Spleen (tissue), 11 donors: ENCODE data around the gene MFN1. TPM values are rescaled to one million over a fixed set of nuclear protein-coding genes. Genes with fewer than 3 reads are reported as not detected.

Source experiments
- DNase-seq: peaks from one replicate; pipeline ENCODE4 v3.0.0-alpha.2; 2020
- H3K27ac ChIP-seq, 8 donors: fragments of 200-600 bp; sonication (generic) in 7 of 8; 1 replicate in 4 of 8; 2 replicates in 4 of 8; pipeline versions ENCODE4 v1.5.0 to v1.8.0; 2016 to 2021; ENCODE audit warnings: inconsistent platforms in 4 of 8, mild to moderate bottlenecking in 4 of 8, moderate library complexity in 1 of 8
- H3K27me3 ChIP-seq, 7 donors: fragments of 200-600 bp; sonication (generic) in 6 of 7; replicated peaks in 1 of 7; 1 replicate in 4 of 7; 2 replicates in 3 of 7; pipeline versions ENCODE4 v1.5.0 to v1.8.0; 2016 to 2021; ENCODE audit warnings: inconsistent platforms in 3 of 7, mild to moderate bottlenecking in 1 of 7
- H3K36me3 ChIP-seq, 6 donors: fragments of 200-600 bp; sonication (generic) in 5 of 6; 1 replicate in 4 of 6; 2 replicates in 2 of 6; pipeline versions ENCODE4 v1.5.0 to v1.8.0; 2016 to 2021; ENCODE audit warnings: inconsistent platforms in 2 of 6
- H3K4me1 ChIP-seq, 6 donors: fragments of 200-600 bp; sonication (generic) in 5 of 6; 1 replicate in 3 of 6; 2 replicates in 3 of 6; pipeline versions ENCODE4 v1.5.0 to v1.8.0; 2016 to 2021; ENCODE audit warnings: inconsistent platforms in 3 of 6
- H3K4me3 ChIP-seq, 8 donors: fragments of 200-600 bp; sonication (generic) in 7 of 8; 1 replicate in 4 of 8; 2 replicates in 4 of 8; pipeline versions ENCODE4 v1.5.0 to v1.8.0; 2016 to 2021; ENCODE audit warnings: inconsistent platforms in 4 of 8, mild to moderate bottlenecking in 4 of 8, moderate library complexity in 2 of 8
- H3K9me3 ChIP-seq, 8 donors: fragments of 200-600 bp; sonication (generic) in 7 of 8; 1 replicate in 4 of 8; 2 replicates in 4 of 8; pipeline versions ENCODE4 v1.5.0 to v1.8.0; 2016 to 2021; ENCODE audit warnings: inconsistent platforms in 4 of 8
- CTCF ChIP-seq, 11 experiments: fragments of 200-600 bp in 7 of 11; fragments of 450-650 bp in 4 of 11; sonication (generic) in 4 of 11; IDR thresholded peaks in 8 of 11; conservative IDR thresholded peaks in 3 of 11; 1 replicate in 7 of 11; 2 replicates in 4 of 11; pipeline versions ENCODE4 v1.4.0 to v1.8.0; 2016 to 2021; ENCODE audit warnings: antibody characterized with exemption in 11 of 11, inconsistent platforms in 4 of 11, mild to moderate bottlenecking in 1 of 11
- POLR2A ChIP-seq, 3 donors: fragments of 450-650 bp; IDR thresholded peaks; one replicate each; pipeline ENCODE4 v1.5.1; 2017; ENCODE audit warnings: antibody characterized with exemption in 3 of 3, mild to moderate bottlenecking in 1 of 3
- POLR2AphosphoS5 ChIP-seq, 3 donors: sonication (generic); formaldehyde crosslinking; IDR thresholded peaks; one replicate each; pipeline ENCODE4 v1.5.1; 2017; ENCODE audit warnings: antibody characterized with exemption in 3 of 3
- WGBS, 5 donors: extraction: QIAGEN DNeasy Blood & Tissue Kit in 3 of 5; methylation state at CpG; one replicate each; pipeline versions ENCODE4 v1.1.5 to v1.1.7; 2013 to 2018; 5-methylcytosine and 5-hydroxymethylcytosine counted together
- intact Hi-C: fragments of 100-400 bp; cut with DNase I; formaldehyde crosslinking; loops from one replicate; pipeline ENCODE4 v1.15.0; 2023; ENCODE audit warnings: low total_unique reads
- polyA plus RNA-seq, 3 donors: library from polyadenylated mRNA; stranded (reverse); fragments of 200-250 nt; gene quantifications; one replicate each; pipeline ENCODE4 v1.2.1, GENCODE V29; 2013
- total RNA-seq, 7 donors: library from RNA; depleted of rRNA in 3 of 7; stranded (reverse); fragments of >200 nt in 3 of 7; fragmentation: NEBNext Ultra II Directional in 4 of 7; extraction: Animal tissue kit (Norgen Biotek cat#: 25700) in 4 of 7; gene quantifications; one replicate each; pipeline versions ENCODE4 v1.1.0 to v1.2.1, GENCODE V29; 2016 to 2021
- donor health status: healthy with polysubstance abuse.
- donor health status: DM: no; HTN: no; CAD: no; lungs with moderate emphysema.
- donor health status: DM: no; HTN: no; CAD: no.
- donor health status: Bipolar disorder and iron deficiency.
- donor health status: healthy.
- donor health status: DM: no; HTN: no; CAD: no.
- donor health status: DM: yes; HTN: yes; CAD: no.

MFN1 gene
- total and polyA plus RNA-seq, 10 donors: 19.0 to 74.4 (median 54.3) TPM

DNA sequence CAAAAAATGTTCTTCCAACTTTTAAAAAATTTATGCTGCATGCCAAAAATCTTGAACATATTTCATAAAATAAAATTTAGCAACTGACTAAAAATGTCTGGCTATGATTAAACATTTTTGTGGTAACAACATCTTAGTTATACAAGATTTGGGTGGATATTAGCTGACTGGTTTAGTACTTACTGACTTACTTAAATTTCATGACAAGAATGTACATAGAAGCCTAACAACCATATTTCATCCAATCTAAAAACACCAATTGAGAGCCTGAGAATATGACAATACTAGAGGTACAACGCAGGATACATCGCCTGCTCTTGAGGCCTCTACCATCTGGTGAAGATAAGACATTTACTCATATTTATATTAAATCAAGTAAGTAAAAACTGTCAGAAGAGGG lies 69.2 kb downstream of the MFN1 start:
- Histone ChIP-seq H3K27me3 (no peaks in the 10 kb centered on the region), H3K27ac (no peak overlapping the region), H3K4me1 (peaks cover 0 to 1% (median 0%) of the 10 kb centered on the region in 6 donors), H3K4me3 (no peak overlapping the region), H3K9me3 (no peaks in the 10 kb centered on the region), H3K36me3 (peaks cover 0 to 82% (median 25%) of the 10 kb centered on the region in 6 donors)
- no peak for DNase-seq
- TF ChIP-seq POLR2A (IDR thresholded peaks at IDR 0.05): no peak
- no peak for TF ChIP-seq CTCF (IDR thresholded peaks at IDR 0.05 in 8 of 11, conservative IDR thresholded peaks at IDR 0.05 in 3 of 11)
- no peak for TF ChIP-seq POLR2AphosphoS5 (IDR thresholded peaks at IDR 0.05)
- 86 to 100% (median 98%) methylated on average over 2 of the region's 2 CpGs for WGBS, 5 donors
- intact Hi-C loops: no loop called here

- no peaks in the 10 kb centered on the region for H3K9me3 ChIP-seq
- H3K36me3 ChIP-seq: peaks cover 0 to 80% (median 16%) of the 10 kb centered on the region in 6 donors
- intact Hi-C loops: no loop called here
- no peak overlapping the region for H3K4me3 ChIP-seq
- peaks cover 0 to 5% (median 0%) of the 10 kb centered on the region in 6 donors for H3K4me1 ChIP-seq
- H3K27me3 ChIP-seq: no peaks in the 10 kb centered on the region
- TF ChIP-seq POLR2A (IDR thresholded peaks at IDR 0.05) (no peak), POLR2AphosphoS5 (IDR thresholded peaks at IDR 0.05) (peak in 1 of 3 donors; percentile 10)
- H3K27ac ChIP-seq: no peak overlapping the region
- 82 to 91% (median 87%) methylated on average over 3 of the region's 3 CpGs for WGBS, 5 donors
- DNase-seq: no peak
Observed at GRCh38 chr3:179418610-179419009, 71.1 kb downstream of the MFN1 start.

- Histone ChIP-seq H3K36me3 (peaks cover 0 to 84% (median 24%) of the 10 kb centered on the region in 6 donors), H3K27ac (no peak overlapping the region), H3K27me3 (no peaks in the 10 kb centered on the region), H3K9me3 (no peaks in the 10 kb centered on the region), H3K4me3 (no peak overlapping the region), H3K4me1 (peaks cover 0 to 5% (median 0%) of the 10 kb centered on the region in 6 donors)
- intact Hi-C loops: no loop called here
- DNase-seq: no peak
- WGBS, 5 donors: 58 to 71% (median 69%) methylated on average over 2 of the region's 2 CpGs
- TF ChIP-seq POLR2AphosphoS5 (IDR thresholded peaks at IDR 0.05) (no peak), CTCF (IDR thresholded peaks at IDR 0.05 in 8 of 11, conservative IDR thresholded peaks at IDR 0.05 in 3 of 11) (peak in 8 of 11 experiments; percentile 16 to 43 (median 40)), POLR2A (IDR thresholded peaks at IDR 0.05) (no peak)
Observed at GRCh38 chr3:179421500-179421899, 74.0 kb downstream of the MFN1 start.

- intact Hi-C loops: no loop called here
- TF ChIP-seq POLR2A (IDR thresholded peaks at IDR 0.05): no peak
- no peaks in the 10 kb centered on the region for H3K27me3 ChIP-seq
- peaks cover 0 to 51% (median 17%) of the 10 kb centered on the region in 6 donors for H3K36me3 ChIP-seq
- H3K4me1 ChIP-seq: peaks cover 0 to 17% (median under 1%) of the 10 kb centered on the region in 6 donors
- H3K27ac ChIP-seq: no peak overlapping the region
- no peak for DNase-seq
- WGBS, 5 donors: 92 to 96% (median 95%) methylated on average over 6 of the region's 6 CpGs
- H3K9me3 ChIP-seq: no peaks in the 10 kb centered on the region
- no peak overlapping the region for H3K4me3 ChIP-seq
Observed at GRCh38 chr3:179425075-179425474, 77.6 kb downstream of the MFN1 start.

GRCh38 chr3:179428876-179429548 lies 81.5 kb downstream of the MFN1 start:
- H3K36me3 ChIP-seq: peaks cover 0 to 21% (median 11%) of the 10 kb centered on the region in 6 donors
- no peaks in the 10 kb centered on the region for H3K9me3 ChIP-seq
- TF ChIP-seq POLR2A (IDR thresholded peaks at IDR 0.05) (no peak), POLR2AphosphoS5 (IDR thresholded peaks at IDR 0.05) (no peak), CTCF (IDR thresholded peaks at IDR 0.05 in 8 of 11, conservative IDR thresholded peaks at IDR 0.05 in 3 of 11) (no peak)
- intact Hi-C loops: no loop called here
- DNase-seq: no peak
- no peak overlapping the region for H3K27ac ChIP-seq
- 83 to 97% (median 90%) methylated on average over 7 to 8 of the region's 8 CpGs for WGBS, 5 donors
- peaks cover 17 to 51% (median 32%) of the 10 kb centered on the region in 6 donors for H3K4me1 ChIP-seq
- no peaks in the 10 kb centered on the region for H3K27me3 ChIP-seq
- no peak overlapping the region for H3K4me3 ChIP-seq
